ENCODE results near the gene EP400. TPM values are rescaled to one million over a fixed set of nuclear protein-coding genes. Genes with fewer than 3 reads are reported as not detected.

Gene EP400
- total and polyA plus RNA-seq, 2 of the 13 experiments (the other 11 are each of a cell fraction or from before 2014, with no cell fraction given): 4.9 to 5.0 TPM

- TF ChIP-seq NFAT5 (CRISPR knock-in tag; IDR thresholded peaks at IDR 0.05) (peak; percentile 81; the same call in 1 of the 2 replicates), ZNF589 (CRISPR knock-in tag; conservative IDR thresholded peaks at IDR 0.05) (0 out of 2 replicates have a peak, but pooled peaks have one; percentile 51), ZSCAN9 (CRISPR knock-in tag; IDR thresholded peaks at IDR 0.05; ENCODE audit: borderline replicate concordance) (no peak), HMG20B (CRISPR knock-in tag; conservative IDR thresholded peaks at IDR 0.05) (peak; percentile 47; the same call in 1 of the 2 replicates), SCMH1 (CRISPR knock-in tag; IDR thresholded peaks at IDR 0.05; ENCODE audit: borderline replicate concordance) (no peak), ZNF746 (CRISPR knock-in tag; IDR thresholded peaks at IDR 0.05) (peak; percentile 70; the same call in 1 of the 2 replicates), CSRNP2 (CRISPR knock-in tag; conservative IDR thresholded peaks at IDR 0.05; ENCODE audit: low read depth) (0 out of 2 replicates have a peak, but pooled peaks have one; percentile 56), ZNF12 (CRISPR knock-in tag; IDR thresholded peaks at IDR 0.05) (no peak), TBX3 (IDR thresholded peaks at IDR 0.05; ENCODE audit: borderline replicate concordance) (peak; percentile 62; the same call in 1 of the 2 replicates), ELF3 (CRISPR knock-in tag; IDR thresholded peaks at IDR 0.05) (peak; percentile 32; the same call in 1 of the 2 replicates), NKX3-1 (CRISPR knock-in tag; IDR thresholded peaks at IDR 0.05) (peak; percentile 53; the same call in 1 of the 2 replicates), ZNF343 (CRISPR knock-in tag; IDR thresholded peaks at IDR 0.05) (no peak), ZNF3 (CRISPR knock-in tag; IDR thresholded peaks at IDR 0.05) (0 out of 2 replicates have a peak, but pooled peaks have one; percentile 18), KLF13 (CRISPR knock-in tag; IDR thresholded peaks at IDR 0.05) (0 out of 2 replicates have a peak, but pooled peaks have one; percentile 74), ARNTL (CRISPR knock-in tag; IDR thresholded peaks at IDR 0.05) (peak; percentile 73), ZMYM4 (CRISPR knock-in tag; IDR thresholded peaks at IDR 0.05) (peak; percentile 75), ZBTB4 (CRISPR knock-in tag; IDR thresholded peaks at IDR 0.05; ENCODE audit: borderline replicate concordance) (peak; percentile 84; the same call in 1 of the 2 replicates), ZNF225 (CRISPR knock-in tag; IDR thresholded peaks at IDR 0.05) (peak; percentile 89; the same call in 1 of the 2 replicates), FOXA3 (CRISPR knock-in tag; IDR thresholded peaks at IDR 0.05) (0 out of 2 replicates have a peak, but pooled peaks have one; percentile 42)
Measured at GRCh38 chr12:132084621-132085290, 135.0 kb downstream of the EP400 start (continued).
